Esophagus squamous epithelium (tissue), 4 donors: Measurements from ENCODE around the gene ATP1A1.

ENCODE experiments used
- CTCF ChIP-seq, 6 experiments: fragments of 450-650 bp in 4 of 6; fragments of 200-600 bp in 2 of 6; sonication (generic) in 2 of 6; IDR thresholded peaks; one replicate each; pipeline ENCODE4 v1.5.1; 2016 to 2019; ENCODE audit warnings: antibody characterized with exemption in 6 of 6, mild to moderate bottlenecking in 4 of 6, moderate library complexity in 4 of 6
- POLR2A ChIP-seq, 4 donors: fragments of 450-650 bp; IDR thresholded peaks; one replicate each; pipeline ENCODE4 v1.6.1; 2017; ENCODE audit warnings: antibody characterized with exemption in 4 of 4, mild to moderate bottlenecking in 4 of 4, moderate library complexity in 3 of 4

GRCh38 chr1:116360429-116361173 is 12.4 kb upstream of the ATP1A1 start:
- TF ChIP-seq POLR2A (IDR thresholded peaks at IDR 0.05) (no peak), CTCF (IDR thresholded peaks at IDR 0.05) (peak in 5 of 6 experiments; percentile 28 to 52 (median 35))
